HCT116 (cell line): Measurements from ENCODE around the gene ANKS1A. TPM values are rescaled to one million over a fixed set of nuclear protein-coding genes. Genes with fewer than 3 reads are reported as not detected.

Source experiments
- ATAC-seq: fragments of 200-7000 bp; cut with Tn5 transposase; 2 replicates; pipeline ENCODE4 v1.9.1; 2020; ENCODE audit warnings: mild to moderate bottlenecking, moderate library complexity
- BruUV-seq: library from RNA; stranded (reverse); fragments of 400-500 nt; replicated peaks from 2 replicates; lab custom pipeline; 2021; lab: Mats Ljungman, UMichigan
- CTCF ChIA-PET: fragments of 300-600 bp; sonication (Branson Sonifier 250); formaldehyde crosslinking; loops from one replicate; lab custom pipeline; 2021; ENCODE audit warnings: antibody characterized with exemption; lab: Charles Lee
- POLR2A ChIA-PET: fragments of 300-600, 350-600 bp; sonication (Branson Sonifier 250); formaldehyde crosslinking; loops from one replicate; lab custom pipeline; 2021; ENCODE audit warnings: antibody characterized with exemption; lab: Charles Lee
- RAD21 ChIA-PET, 2 experiments: fragments of 300-600 bp; sonication (Branson Sonifier 250); formaldehyde crosslinking; loops; one replicate each; lab custom pipeline; 2023; ENCODE audit warnings: low total read pairs in 2 of 2; ENCODE audit not compliant: uncharacterized antibody in 2 of 2, unreplicated experiment in 2 of 2, low non-redundant PET in 1 of 2; lab: Charles Lee
- DNase-seq: peaks from one replicate; pipeline ENCODE4 v3.0.0-alpha.2; 2010; ENCODE audit warnings: low read depth, low spot score
- H2AFZ ChIP-seq: fragments of 200-600 bp; shearing (Covaris generic), sonication (generic); 2 replicates; pipeline ENCODE4 v1.6.1; 2017; ENCODE audit warnings: low read depth, mixed run types, mixed read lengths, antibody characterized with exemption, low read length; ENCODE audit not compliant: poor library complexity, severe bottlenecking
- H3K27ac ChIP-seq: 2 replicates; pipeline ENCODE4 v1.5.1; 2012; ENCODE audit warnings: low read depth, low read length
- H3K27me3 ChIP-seq: fragments of 200-600 bp; sonication (generic); 2 replicates; pipeline ENCODE4 v1.6.1; 2016; ENCODE audit warnings: mixed run types, low read length, mixed read lengths; ENCODE audit not compliant: insufficient read depth
- H3K36me3 ChIP-seq, 2 experiments: fragments of 200-500 bp in 1 of 2; fragments of 200-600 bp in 1 of 2; sonication (Bioruptor generic) in 1 of 2; sonication (generic) in 1 of 2; 2 replicates each; pipeline versions ENCODE4 v1.5.1 to v1.6.1; 2014 to 2016; ENCODE audit warnings: low read length in 2 of 2, inconsistent platforms in 1 of 2, mixed read lengths in 1 of 2, mixed run types in 1 of 2; ENCODE audit not compliant: insufficient read depth in 2 of 2, control insufficient read depth in 1 of 2
- H3K4me1 ChIP-seq, 2 experiments: fragments of 200-600 bp in 1 of 2; sonication (generic) in 1 of 2; 2 replicates each; pipeline versions ENCODE4 v1.5.1 to v1.6.1; 2012 to 2017; ENCODE audit warnings: low read length in 2 of 2, inconsistent platforms in 1 of 2, mild to moderate bottlenecking in 1 of 2, mixed read lengths in 1 of 2, mixed run types in 1 of 2, moderate library complexity in 1 of 2; ENCODE audit not compliant: insufficient read depth in 2 of 2, control insufficient read depth in 1 of 2
- H3K4me2 ChIP-seq: fragments of 200-600 bp; sonication (generic); 2 replicates; pipeline ENCODE4 v1.6.1; 2017; ENCODE audit warnings: mixed run types, low read length, mixed read lengths
- H3K4me3 ChIP-seq, 2 experiments: fragments of 200-600 bp in 1 of 2; sonication (generic) in 1 of 2; replicated peaks in 1 of 2; 2 replicates each; pipeline ENCODE4 v1.5.1; 2011 to 2016; ENCODE audit warnings: low read length in 2 of 2, control low read depth in 1 of 2, low read depth in 1 of 2, mild to moderate bottlenecking in 1 of 2, mixed read lengths in 1 of 2, mixed run types in 1 of 2
- H3K79me2 ChIP-seq: fragments of 200-600 bp; sonication (generic); 2 replicates; pipeline ENCODE4 v1.6.1; 2017; ENCODE audit warnings: mild to moderate bottlenecking, mixed run types, low read length, moderate library complexity, mixed read lengths; ENCODE audit not compliant: insufficient read depth
- H3K9ac ChIP-seq: fragments of 200-600 bp; sonication (generic); 2 replicates; pipeline ENCODE4 v1.6.1; 2016; ENCODE audit warnings: low read length, mixed read lengths
- H3K9me2 ChIP-seq: fragments of 200-600 bp; sonication (generic), shearing (Covaris generic); 2 replicates; pipeline ENCODE4 v1.6.1; 2017; ENCODE audit warnings: mixed run types, mild to moderate bottlenecking, moderate library complexity; ENCODE audit not compliant: insufficient read depth
- H3K9me3 ChIP-seq, 2 experiments: fragments of 200-500 bp in 1 of 2; fragments of 200-600 bp in 1 of 2; sonication (Bioruptor generic) in 1 of 2; sonication (generic) in 1 of 2; 2 replicates each; pipeline ENCODE4 v1.6.1; 2014 to 2017; ENCODE audit warnings: low read length in 2 of 2, mixed read lengths in 2 of 2, inconsistent platforms in 1 of 2, low read depth in 1 of 2, mild to moderate bottlenecking in 1 of 2, mixed run types in 1 of 2, moderate library complexity in 1 of 2; ENCODE audit not compliant: control insufficient read depth in 1 of 2, insufficient read depth in 1 of 2
- H4K20me1 ChIP-seq: fragments of 200-600 bp; sonication (generic), shearing (Covaris generic); 2 replicates; pipeline ENCODE4 v1.6.1; 2017; ENCODE audit warnings: mixed run types, mild to moderate bottlenecking, moderate library complexity; ENCODE audit not compliant: insufficient read depth
- CBX3 ChIP-seq: IDR thresholded peaks from 2 replicates; pipeline ENCODE4 v1.6.1; 2012; ENCODE audit warnings: low read depth
- EZH2 ChIP-seq: fragments of 200-600 bp; sonication (generic); IDR thresholded peaks from 2 replicates; pipeline ENCODE4 v1.6.1; 2017; ENCODE audit warnings: antibody characterized with exemption, mixed run types
- FOSL1 ChIP-seq: IDR thresholded peaks from 2 replicates; pipeline ENCODE4 v1.6.1; 2012; ENCODE audit warnings: low read depth
- JUND ChIP-seq: IDR thresholded peaks from 2 replicates; pipeline ENCODE4 v1.6.1; 2012
- POLR2A ChIP-seq: IDR thresholded peaks from 2 replicates; pipeline ENCODE4 v1.7.0; 2011; ENCODE audit warnings: borderline replicate concordance; ENCODE audit not compliant: insufficient read depth, insufficient read length; ENCODE audit errors: extremely low read depth
- RAD21 ChIP-seq: IDR thresholded peaks from 2 replicates; pipeline ENCODE4 v1.6.1; 2012; ENCODE audit warnings: low read depth, mild to moderate bottlenecking
- SRF ChIP-seq: IDR thresholded peaks from 2 replicates; pipeline ENCODE4 v1.6.1; 2012; ENCODE audit warnings: low read depth
- TCF7L2 ChIP-seq: IDR thresholded peaks from 2 replicates; pipeline ENCODE4 v1.7.0; 2011; ENCODE audit warnings: borderline replicate concordance, inconsistent platforms; ENCODE audit not compliant: insufficient read depth, insufficient read length; ENCODE audit errors: extremely low read depth
- ZBTB33 ChIP-seq: IDR thresholded peaks from 2 replicates; pipeline ENCODE4 v1.6.1; 2011; ENCODE audit warnings: mild to moderate bottlenecking, low read length, moderate library complexity; ENCODE audit not compliant: insufficient replicate concordance; ENCODE audit errors: extremely low read depth
- ZFX ChIP-seq: fragments of 450-650 bp; IDR thresholded peaks from 2 replicates; pipeline ENCODE4 v1.6.1; 2017
- ZNF274 ChIP-seq: fragments of 200-500 bp; sonication (Bioruptor generic); IDR thresholded peaks from 2 replicates; pipeline ENCODE4 v1.6.1; 2014; ENCODE audit warnings: mild to moderate bottlenecking, low read depth, low read length, inconsistent platforms
- intact Hi-C: fragments of 100-400 bp; cut with micrococcal nuclease; formaldehyde crosslinking; loops from 2 replicates; pipeline ENCODE4 v1.10.0; 2022
- total RNA-seq: library from RNA; stranded (reverse); gene quantifications from one replicate; pipeline ENCODE4 v1.2.1, GENCODE V29; 2021; ENCODE audit not compliant: unreplicated experiment
- TF ChIP-seq, protein P1 (sequence below): IDR thresholded peaks from 2 replicates; pipeline ENCODE4 v1.6.1; 2012; ENCODE audit warnings: low read depth
- TF ChIP-seq, protein P2 (sequence below), 3 experiments: fragments of 200-600 bp in 1 of 3; sonication (generic) in 1 of 3; IDR thresholded peaks in 2 of 3; conservative IDR thresholded peaks in 1 of 3; 2 replicates each; pipeline ENCODE4 v1.5.1; 2012 to 2017; ENCODE audit warnings: low read depth in 2 of 3, low read length in 2 of 3, antibody characterized with exemption in 1 of 3, borderline replicate concordance in 1 of 3, control low read depth in 1 of 3, mild to moderate bottlenecking in 1 of 3, mixed read lengths in 1 of 3, mixed run types in 1 of 3, moderate library complexity in 1 of 3; ENCODE audit not compliant: insufficient read depth in 1 of 3
- TF ChIP-seq, protein P3 (sequence below): IDR thresholded peaks from 2 replicates; pipeline ENCODE4 v1.6.1; 2012

The ANKS1A gene
- total RNA-seq, 1 experiment from 2014 or later: 20.6 TPM

GRCh38 chr6:35036828-35037663 lies 148.0 kb downstream of the ANKS1A start:
- CTCF ChIA-PET: no interaction called here
- BruUV-seq: no TSS peak
- RAD21 ChIA-PET: no interaction called here
- Histone ChIP-seq H3K4me2 (no peak overlapping the region), H3K4me3 (no peak overlapping the region), H3K4me1 (no peaks in the 10 kb centered on the region), H3K36me3 (no peaks in the 10 kb centered on the region), H3K79me2 (no peaks in the 10 kb centered on the region), H3K9me3 (no peaks in the 10 kb centered on the region), H3K27ac (no peak overlapping the region), H4K20me1 (no peaks in the 10 kb centered on the region), H3K9me2 (no peaks in the 10 kb centered on the region), H2AFZ (no peak overlapping the region), H3K9ac (no peak overlapping the region), H3K27me3 (no peaks in the 10 kb centered on the region)
- TF ChIP-seq FOSL1: no peak
- TF ChIP-seq EZH2: no peak
- no peak for TF ChIP-seq ZBTB33
- TF ChIP-seq RAD21: no peak
- no peak for TF ChIP-seq ZFX
- TF ChIP-seq, protein P1, sequence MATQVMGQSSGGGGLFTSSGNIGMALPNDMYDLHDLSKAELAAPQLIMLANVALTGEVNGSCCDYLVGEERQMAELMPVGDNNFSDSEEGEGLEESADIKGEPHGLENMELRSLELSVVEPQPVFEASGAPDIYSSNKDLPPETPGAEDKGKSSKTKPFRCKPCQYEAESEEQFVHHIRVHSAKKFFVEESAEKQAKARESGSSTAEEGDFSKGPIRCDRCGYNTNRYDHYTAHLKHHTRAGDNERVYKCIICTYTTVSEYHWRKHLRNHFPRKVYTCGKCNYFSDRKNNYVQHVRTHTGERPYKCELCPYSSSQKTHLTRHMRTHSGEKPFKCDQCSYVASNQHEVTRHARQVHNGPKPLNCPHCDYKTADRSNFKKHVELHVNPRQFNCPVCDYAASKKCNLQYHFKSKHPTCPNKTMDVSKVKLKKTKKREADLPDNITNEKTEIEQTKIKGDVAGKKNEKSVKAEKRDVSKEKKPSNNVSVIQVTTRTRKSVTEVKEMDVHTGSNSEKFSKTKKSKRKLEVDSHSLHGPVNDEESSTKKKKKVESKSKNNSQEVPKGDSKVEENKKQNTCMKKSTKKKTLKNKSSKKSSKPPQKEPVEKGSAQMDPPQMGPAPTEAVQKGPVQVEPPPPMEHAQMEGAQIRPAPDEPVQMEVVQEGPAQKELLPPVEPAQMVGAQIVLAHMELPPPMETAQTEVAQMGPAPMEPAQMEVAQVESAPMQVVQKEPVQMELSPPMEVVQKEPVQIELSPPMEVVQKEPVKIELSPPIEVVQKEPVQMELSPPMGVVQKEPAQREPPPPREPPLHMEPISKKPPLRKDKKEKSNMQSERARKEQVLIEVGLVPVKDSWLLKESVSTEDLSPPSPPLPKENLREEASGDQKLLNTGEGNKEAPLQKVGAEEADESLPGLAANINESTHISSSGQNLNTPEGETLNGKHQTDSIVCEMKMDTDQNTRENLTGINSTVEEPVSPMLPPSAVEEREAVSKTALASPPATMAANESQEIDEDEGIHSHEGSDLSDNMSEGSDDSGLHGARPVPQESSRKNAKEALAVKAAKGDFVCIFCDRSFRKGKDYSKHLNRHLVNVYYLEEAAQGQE: no peak
- TF ChIP-seq ZNF274: no peak
- no peak for TF ChIP-seq SRF
- no peak for TF ChIP-seq CBX3
- no peak for TF ChIP-seq TCF7L2
- TF ChIP-seq, protein P2, sequence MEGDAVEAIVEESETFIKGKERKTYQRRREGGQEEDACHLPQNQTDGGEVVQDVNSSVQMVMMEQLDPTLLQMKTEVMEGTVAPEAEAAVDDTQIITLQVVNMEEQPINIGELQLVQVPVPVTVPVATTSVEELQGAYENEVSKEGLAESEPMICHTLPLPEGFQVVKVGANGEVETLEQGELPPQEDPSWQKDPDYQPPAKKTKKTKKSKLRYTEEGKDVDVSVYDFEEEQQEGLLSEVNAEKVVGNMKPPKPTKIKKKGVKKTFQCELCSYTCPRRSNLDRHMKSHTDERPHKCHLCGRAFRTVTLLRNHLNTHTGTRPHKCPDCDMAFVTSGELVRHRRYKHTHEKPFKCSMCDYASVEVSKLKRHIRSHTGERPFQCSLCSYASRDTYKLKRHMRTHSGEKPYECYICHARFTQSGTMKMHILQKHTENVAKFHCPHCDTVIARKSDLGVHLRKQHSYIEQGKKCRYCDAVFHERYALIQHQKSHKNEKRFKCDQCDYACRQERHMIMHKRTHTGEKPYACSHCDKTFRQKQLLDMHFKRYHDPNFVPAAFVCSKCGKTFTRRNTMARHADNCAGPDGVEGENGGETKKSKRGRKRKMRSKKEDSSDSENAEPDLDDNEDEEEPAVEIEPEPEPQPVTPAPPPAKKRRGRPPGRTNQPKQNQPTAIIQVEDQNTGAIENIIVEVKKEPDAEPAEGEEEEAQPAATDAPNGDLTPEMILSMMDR (IDR thresholded peaks at IDR 0.05 in 2 of 3, conservative IDR thresholded peaks at IDR 0.05 in 1 of 3; ENCODE audit: borderline replicate concordance in 1 of 3, insufficient read depth in 1 of 3, low read depth in 2 of 3, low read length in 2 of 3): no peak
- no peak for TF ChIP-seq POLR2A
- TF ChIP-seq, protein P3, sequence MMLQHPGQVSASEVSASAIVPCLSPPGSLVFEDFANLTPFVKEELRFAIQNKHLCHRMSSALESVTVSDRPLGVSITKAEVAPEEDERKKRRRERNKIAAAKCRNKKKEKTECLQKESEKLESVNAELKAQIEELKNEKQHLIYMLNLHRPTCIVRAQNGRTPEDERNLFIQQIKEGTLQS: no peak
- TF ChIP-seq JUND: no peak
- ATAC-seq: no peak
- DNase-seq: no peak
- POLR2A ChIA-PET: no interaction called here
- intact Hi-C loops: no loop called here
